HCT116 (cell line): ENCODE data around the gene URM1. TPM values are rescaled to one million over a fixed set of nuclear protein-coding genes. Genes with fewer than 3 reads are reported as not detected.

ENCODE experiments used
- ATAC-seq: fragments of 200-7000 bp; cut with Tn5 transposase; 2 replicates; pipeline ENCODE4 v1.9.1; 2020; ENCODE audit warnings: mild to moderate bottlenecking, moderate library complexity
- BruUV-seq: library from RNA; stranded (reverse); fragments of 400-500 nt; replicated peaks from 2 replicates; lab custom pipeline; 2021; lab: Mats Ljungman, UMichigan
- CTCF ChIA-PET: fragments of 300-600 bp; sonication (Branson Sonifier 250); formaldehyde crosslinking; loops from one replicate; lab custom pipeline; 2021; ENCODE audit warnings: antibody characterized with exemption; lab: Charles Lee
- POLR2A ChIA-PET: fragments of 300-600, 350-600 bp; sonication (Branson Sonifier 250); formaldehyde crosslinking; loops from one replicate; lab custom pipeline; 2021; ENCODE audit warnings: antibody characterized with exemption; lab: Charles Lee
- RAD21 ChIA-PET, 2 experiments: fragments of 300-600 bp; sonication (Branson Sonifier 250); formaldehyde crosslinking; loops; one replicate each; lab custom pipeline; 2023; ENCODE audit warnings: low total read pairs in 2 of 2; ENCODE audit not compliant: uncharacterized antibody in 2 of 2, unreplicated experiment in 2 of 2, low non-redundant PET in 1 of 2; lab: Charles Lee
- DNase-seq: peaks from one replicate; pipeline ENCODE4 v3.0.0-alpha.2; 2010; ENCODE audit warnings: low read depth, low spot score
- H2AFZ ChIP-seq: fragments of 200-600 bp; shearing (Covaris generic), sonication (generic); 2 replicates; pipeline ENCODE4 v1.6.1; 2017; ENCODE audit warnings: low read depth, mixed run types, mixed read lengths, antibody characterized with exemption, low read length; ENCODE audit not compliant: poor library complexity, severe bottlenecking
- H3K27ac ChIP-seq: 2 replicates; pipeline ENCODE4 v1.5.1; 2012; ENCODE audit warnings: low read depth, low read length
- H3K27me3 ChIP-seq: fragments of 200-600 bp; sonication (generic); 2 replicates; pipeline ENCODE4 v1.6.1; 2016; ENCODE audit warnings: mixed run types, low read length, mixed read lengths; ENCODE audit not compliant: insufficient read depth
- H3K36me3 ChIP-seq, 2 experiments: fragments of 200-500 bp in 1 of 2; fragments of 200-600 bp in 1 of 2; sonication (Bioruptor generic) in 1 of 2; sonication (generic) in 1 of 2; 2 replicates each; pipeline versions ENCODE4 v1.5.1 to v1.6.1; 2014 to 2016; ENCODE audit warnings: low read length in 2 of 2, inconsistent platforms in 1 of 2, mixed read lengths in 1 of 2, mixed run types in 1 of 2; ENCODE audit not compliant: insufficient read depth in 2 of 2, control insufficient read depth in 1 of 2
- H3K4me1 ChIP-seq, 2 experiments: fragments of 200-600 bp in 1 of 2; sonication (generic) in 1 of 2; 2 replicates each; pipeline versions ENCODE4 v1.5.1 to v1.6.1; 2012 to 2017; ENCODE audit warnings: low read length in 2 of 2, inconsistent platforms in 1 of 2, mild to moderate bottlenecking in 1 of 2, mixed read lengths in 1 of 2, mixed run types in 1 of 2, moderate library complexity in 1 of 2; ENCODE audit not compliant: insufficient read depth in 2 of 2, control insufficient read depth in 1 of 2
- H3K4me2 ChIP-seq: fragments of 200-600 bp; sonication (generic); 2 replicates; pipeline ENCODE4 v1.6.1; 2017; ENCODE audit warnings: mixed run types, low read length, mixed read lengths
- H3K4me3 ChIP-seq, 2 experiments: fragments of 200-600 bp in 1 of 2; sonication (generic) in 1 of 2; replicated peaks in 1 of 2; 2 replicates each; pipeline ENCODE4 v1.5.1; 2011 to 2016; ENCODE audit warnings: low read length in 2 of 2, control low read depth in 1 of 2, low read depth in 1 of 2, mild to moderate bottlenecking in 1 of 2, mixed read lengths in 1 of 2, mixed run types in 1 of 2
- H3K79me2 ChIP-seq: fragments of 200-600 bp; sonication (generic); 2 replicates; pipeline ENCODE4 v1.6.1; 2017; ENCODE audit warnings: mild to moderate bottlenecking, mixed run types, low read length, moderate library complexity, mixed read lengths; ENCODE audit not compliant: insufficient read depth
- H3K9ac ChIP-seq: fragments of 200-600 bp; sonication (generic); 2 replicates; pipeline ENCODE4 v1.6.1; 2016; ENCODE audit warnings: low read length, mixed read lengths
- H3K9me2 ChIP-seq: fragments of 200-600 bp; sonication (generic), shearing (Covaris generic); 2 replicates; pipeline ENCODE4 v1.6.1; 2017; ENCODE audit warnings: mixed run types, mild to moderate bottlenecking, moderate library complexity; ENCODE audit not compliant: insufficient read depth
- H3K9me3 ChIP-seq, 2 experiments: fragments of 200-500 bp in 1 of 2; fragments of 200-600 bp in 1 of 2; sonication (Bioruptor generic) in 1 of 2; sonication (generic) in 1 of 2; 2 replicates each; pipeline ENCODE4 v1.6.1; 2014 to 2017; ENCODE audit warnings: low read length in 2 of 2, mixed read lengths in 2 of 2, inconsistent platforms in 1 of 2, low read depth in 1 of 2, mild to moderate bottlenecking in 1 of 2, mixed run types in 1 of 2, moderate library complexity in 1 of 2; ENCODE audit not compliant: control insufficient read depth in 1 of 2, insufficient read depth in 1 of 2
- H4K20me1 ChIP-seq: fragments of 200-600 bp; sonication (generic), shearing (Covaris generic); 2 replicates; pipeline ENCODE4 v1.6.1; 2017; ENCODE audit warnings: mixed run types, mild to moderate bottlenecking, moderate library complexity; ENCODE audit not compliant: insufficient read depth
- CBX3 ChIP-seq: IDR thresholded peaks from 2 replicates; pipeline ENCODE4 v1.6.1; 2012; ENCODE audit warnings: low read depth
- CEBPB ChIP-seq: IDR thresholded peaks from 2 replicates; pipeline ENCODE4 v1.6.1; 2012; ENCODE audit warnings: low read depth
- EGR1 ChIP-seq: IDR thresholded peaks from 2 replicates; pipeline ENCODE4 v1.6.1; 2012; ENCODE audit warnings: low read depth
- FOSL1 ChIP-seq: IDR thresholded peaks from 2 replicates; pipeline ENCODE4 v1.6.1; 2012; ENCODE audit warnings: low read depth
- POLR2A ChIP-seq: IDR thresholded peaks from 2 replicates; pipeline ENCODE4 v1.7.0; 2011; ENCODE audit warnings: borderline replicate concordance; ENCODE audit not compliant: insufficient read depth, insufficient read length; ENCODE audit errors: extremely low read depth
- POLR2AphosphoS5 ChIP-seq: IDR thresholded peaks from 2 replicates; pipeline ENCODE4 v1.6.1; 2011; ENCODE audit warnings: mild to moderate bottlenecking, low read depth, low read length, moderate library complexity
- SIN3A ChIP-seq: IDR thresholded peaks from 2 replicates; pipeline ENCODE4 v1.6.1; 2012; ENCODE audit warnings: low read depth
- SP1 ChIP-seq: IDR thresholded peaks from 2 replicates; pipeline ENCODE4 v1.6.1; 2012; ENCODE audit warnings: low read depth
- YY1 ChIP-seq: IDR thresholded peaks from 2 replicates; pipeline ENCODE4 v1.6.1; 2011; ENCODE audit warnings: low read length, low read depth, moderate library complexity, mild to moderate bottlenecking; ENCODE audit not compliant: insufficient replicate concordance; ENCODE audit errors: extremely low read depth
- ZFX ChIP-seq: fragments of 450-650 bp; IDR thresholded peaks from 2 replicates; pipeline ENCODE4 v1.6.1; 2017
- intact Hi-C: fragments of 100-400 bp; cut with micrococcal nuclease; formaldehyde crosslinking; loops from 2 replicates; pipeline ENCODE4 v1.10.0; 2022
- total RNA-seq: library from RNA; stranded (reverse); gene quantifications from one replicate; pipeline ENCODE4 v1.2.1, GENCODE V29; 2021; ENCODE audit not compliant: unreplicated experiment
- TF ChIP-seq, protein P1 (sequence below): IDR thresholded peaks from 2 replicates; pipeline ENCODE4 v1.6.1; 2012
- TF ChIP-seq, protein P2 (sequence below): IDR thresholded peaks from 2 replicates; pipeline ENCODE4 v1.6.1; 2012

Gene URM1
- total RNA-seq, 1 experiment from 2014 or later, result 51.6 TPM

DNA sequence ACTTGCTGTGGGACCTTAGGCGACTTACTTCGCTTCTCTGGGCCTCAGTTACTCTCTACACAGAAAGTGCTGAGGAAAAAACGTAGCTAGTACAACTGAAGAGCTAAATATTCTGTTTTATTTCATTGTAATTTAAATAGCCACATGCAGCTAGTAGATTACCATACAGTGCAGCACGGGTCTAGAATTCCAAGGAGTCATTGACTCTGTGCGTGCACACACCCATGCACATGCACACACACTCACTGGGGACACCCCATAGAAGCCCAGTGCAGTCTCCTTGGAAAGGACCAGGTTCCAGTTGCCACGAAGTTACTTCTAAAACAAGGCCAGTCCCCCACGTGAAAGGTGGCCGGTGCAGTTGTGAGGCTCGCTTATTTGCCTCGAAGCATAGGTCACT is 17.0 kb downstream of the URM1 start:
- CTCF ChIA-PET, result interaction anchor here (1.5 kb wide), 1 partner anchor 32 kb away, joined by 3 read pairs; no protein-coding TSS in a partner anchor
- RAD21 ChIA-PET, result no interaction called here
- POLR2A ChIA-PET, result no interaction called here

DNA sequence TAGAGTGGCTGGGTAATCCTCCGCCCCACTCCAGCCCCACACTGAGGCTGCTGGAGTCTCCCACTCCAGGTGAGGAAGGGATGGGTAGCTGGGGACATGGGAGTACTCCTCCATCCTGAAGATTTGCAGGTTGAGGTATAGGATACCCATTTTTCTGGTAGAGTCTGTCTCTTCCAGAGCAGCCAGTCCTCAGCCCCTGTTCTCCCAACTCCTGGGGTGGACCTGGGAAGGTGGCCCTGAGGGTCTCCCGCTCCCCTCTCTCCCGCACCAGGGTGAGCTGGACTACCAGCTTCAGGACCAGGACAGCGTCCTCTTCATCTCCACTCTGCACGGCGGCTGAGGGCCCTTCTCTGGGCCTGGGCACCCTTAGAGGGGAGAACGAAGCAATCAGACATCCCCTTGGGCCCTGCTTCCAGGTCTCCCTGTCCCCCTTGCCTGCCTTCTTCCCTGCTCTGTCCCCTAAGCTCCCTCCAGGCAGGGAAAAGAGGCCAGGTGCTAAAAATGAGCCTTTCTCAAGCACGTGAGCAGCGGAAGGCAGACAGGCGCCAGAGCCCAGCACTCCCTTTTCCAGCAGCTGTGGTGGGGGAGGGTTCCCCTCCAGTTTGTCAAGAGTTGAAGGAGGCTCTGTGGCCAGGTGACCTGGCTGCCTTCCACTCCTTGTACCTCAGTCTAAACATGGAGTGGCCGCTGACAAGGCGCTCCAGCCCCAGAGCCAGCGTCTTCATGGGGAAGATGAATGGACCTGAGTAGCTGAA is 18.4 kb downstream of the URM1 start:
- Histone ChIP-seq H2AFZ (no peak overlapping the region), H3K9me3 (no peaks in the 10 kb centered on the region), H3K4me1 (peaks cover 0 to 6% of the 10 kb centered on the region in 2 experiments; a peak in 2 of 4 replicates), H3K4me2 (no peak overlapping the region), H3K9ac (no peak overlapping the region), H3K27ac (no peak overlapping the region), H3K36me3 (peaks cover 7 to 10% of the 10 kb centered on the region in 2 experiments; a peak in 3 of 4 replicates), H3K4me3 (no peak overlapping the region)
- no TSS peak for BruUV-seq
- ATAC-seq, result no peak
- DNase-seq, result no peak
- POLR2A ChIA-PET, result no interaction called here
- TF ChIP-seq SIN3A (no peak), FOSL1 (no peak), POLR2AphosphoS5 (no peak), POLR2A (no peak)
- TF ChIP-seq, protein P1, sequence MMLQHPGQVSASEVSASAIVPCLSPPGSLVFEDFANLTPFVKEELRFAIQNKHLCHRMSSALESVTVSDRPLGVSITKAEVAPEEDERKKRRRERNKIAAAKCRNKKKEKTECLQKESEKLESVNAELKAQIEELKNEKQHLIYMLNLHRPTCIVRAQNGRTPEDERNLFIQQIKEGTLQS, result no peak
- TF ChIP-seq, protein P2, sequence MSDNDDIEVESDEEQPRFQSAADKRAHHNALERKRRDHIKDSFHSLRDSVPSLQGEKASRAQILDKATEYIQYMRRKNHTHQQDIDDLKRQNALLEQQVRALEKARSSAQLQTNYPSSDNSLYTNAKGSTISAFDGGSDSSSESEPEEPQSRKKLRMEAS, result no peak
- TF ChIP-seq, all 23 proteins: peak for 0
- H3K9me2 ChIP-seq, result no peaks in the 10 kb centered on the region
- CTCF ChIA-PET, result no interaction called here
- no peaks in the 10 kb centered on the region for H4K20me1 ChIP-seq
- no peaks in the 10 kb centered on the region for H3K27me3 ChIP-seq
- no peaks in the 10 kb centered on the region for H3K79me2 ChIP-seq
- RAD21 ChIA-PET, result no interaction called here
- intact Hi-C loops, result no loop called here

More for the DNA sequence above, 17.0 kb downstream of the URM1 start:
- H4K20me1 ChIP-seq, result no peaks in the 10 kb centered on the region
- no peak overlapping the region for H3K4me2 ChIP-seq
- peaks cover 7 to 10% of the 10 kb centered on the region in 2 experiments; a peak in 3 of 4 replicates for H3K36me3 ChIP-seq
- no TSS peak for BruUV-seq
- intact Hi-C loops, result no loop called here
- no peaks in the 10 kb centered on the region for H3K9me3 ChIP-seq
- no peaks in the 10 kb centered on the region for H3K27me3 ChIP-seq
- TF ChIP-seq CBX3 (no peak), EGR1 (no peak), ZFX (no peak), YY1 (no peak), CEBPB (no peak), SP1 (no peak)
- TF ChIP-seq, protein P1, result no peak
- DNase-seq (no peak), ATAC-seq (no peak)
- no peak overlapping the region for H2AFZ ChIP-seq
- no peak overlapping the region for H3K9ac ChIP-seq
- no peaks in the 10 kb centered on the region for H3K4me1 ChIP-seq
- H3K79me2 ChIP-seq, result no peaks in the 10 kb centered on the region
- H3K27ac ChIP-seq, result no peak overlapping the region
- H3K9me2 ChIP-seq, result no peaks in the 10 kb centered on the region
- H3K4me3 ChIP-seq, result no peak overlapping the region
